Measurements from ENCODE around the gene TGM2.

TGM2 gene

DNA sequence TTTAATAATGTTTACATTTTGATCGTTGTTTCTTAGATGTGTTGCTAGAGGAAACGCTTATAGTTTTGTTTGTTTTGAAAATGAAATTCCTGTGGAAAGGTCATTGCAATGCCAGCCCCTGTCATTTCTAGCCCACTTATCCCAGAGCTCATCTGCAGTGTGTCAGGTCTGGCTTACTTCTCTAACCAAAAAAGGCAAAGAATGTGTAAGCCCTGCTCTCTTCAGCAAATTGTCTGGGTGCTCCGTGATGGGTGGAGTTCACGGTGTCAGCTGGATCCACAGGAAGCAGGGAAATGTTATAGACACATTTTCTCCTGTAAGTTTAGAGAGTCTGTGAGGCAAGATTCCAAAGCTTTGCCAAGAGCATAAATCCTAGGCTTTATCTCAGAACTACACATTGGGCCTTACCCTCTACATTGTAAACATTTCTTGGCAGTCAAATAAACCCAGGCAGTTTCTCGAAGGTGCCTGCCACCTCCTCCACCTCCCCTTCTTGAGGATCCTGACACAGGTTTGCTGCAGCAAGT lies 80.6 kb downstream of the TGM2 start:
- no peak for DNase-seq

DNA sequence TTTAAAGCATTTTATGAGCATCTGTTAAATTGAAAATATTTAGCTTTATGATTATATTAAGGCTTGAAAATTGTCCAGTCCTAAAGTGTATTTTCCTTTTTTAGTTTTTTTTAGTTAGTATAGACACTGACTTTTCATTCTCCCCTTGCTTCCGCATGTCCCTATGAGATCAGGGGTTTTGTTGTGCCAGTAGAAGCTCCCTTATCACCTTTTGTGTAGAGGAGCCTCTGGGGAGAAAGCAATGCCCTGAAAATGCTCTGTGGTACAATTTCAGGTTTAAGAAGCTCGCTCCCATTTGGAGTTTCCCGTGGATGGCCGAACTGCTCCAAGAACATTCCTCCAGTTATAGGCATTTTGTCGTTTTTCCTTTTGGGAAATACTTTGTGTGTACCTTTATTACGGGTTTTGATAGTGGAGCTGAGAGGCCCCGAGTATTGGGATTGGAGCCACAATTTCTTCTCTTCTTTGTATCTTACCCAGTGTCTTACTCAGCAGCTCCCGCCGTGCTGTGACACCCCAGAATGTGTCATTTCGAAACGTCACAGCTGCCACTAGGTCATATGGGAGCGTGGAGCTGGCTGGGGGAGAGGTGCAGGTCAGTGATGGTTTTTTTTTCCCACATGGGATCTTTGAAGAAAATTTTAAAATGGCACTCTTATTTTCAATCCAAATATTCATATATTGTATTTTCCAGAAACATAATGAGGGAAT lies 81.6 kb downstream of the TGM2 start:
- DNase-seq: no peak

DNA sequence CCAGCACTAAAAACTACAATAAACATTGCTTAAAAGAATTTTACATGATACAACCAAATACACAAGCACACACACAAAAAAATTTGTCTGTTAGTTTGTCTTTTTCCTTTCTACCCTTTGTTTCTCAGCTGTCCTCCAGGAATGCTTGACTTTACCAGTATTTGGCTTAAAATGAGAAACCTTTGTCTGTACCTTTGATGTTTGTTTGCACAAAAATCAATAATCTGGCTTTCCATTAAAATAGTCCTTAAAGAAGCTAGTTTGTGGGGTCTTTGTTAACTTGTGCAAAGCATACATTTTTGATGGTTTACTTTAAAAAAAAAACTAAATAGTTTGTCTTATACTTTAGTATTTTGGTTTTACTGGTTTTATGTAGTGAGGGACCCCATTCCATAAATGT lies 82.2 kb downstream of the TGM2 start:
- no peak for DNase-seq

DNA sequence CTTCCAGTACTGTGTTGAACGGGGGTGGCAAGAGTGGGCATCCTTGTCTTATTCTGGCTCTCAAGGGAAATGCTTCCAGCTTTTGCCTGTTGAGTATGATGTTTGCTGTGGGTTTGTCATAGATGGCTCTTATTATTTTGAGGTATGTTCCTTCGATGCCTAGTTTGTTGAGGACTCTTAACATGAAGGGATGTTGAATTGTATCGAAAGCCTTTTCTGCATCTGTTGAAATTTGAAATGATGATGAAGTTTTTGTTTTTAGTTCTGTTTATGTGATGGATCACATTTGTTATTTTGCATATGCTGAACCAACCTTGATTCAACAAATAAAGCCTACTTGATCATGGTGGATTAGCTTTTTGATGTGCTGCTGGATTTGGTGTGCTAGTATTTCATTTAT lies 83.5 kb downstream of the TGM2 start:
- no peak for DNase-seq

DNA sequence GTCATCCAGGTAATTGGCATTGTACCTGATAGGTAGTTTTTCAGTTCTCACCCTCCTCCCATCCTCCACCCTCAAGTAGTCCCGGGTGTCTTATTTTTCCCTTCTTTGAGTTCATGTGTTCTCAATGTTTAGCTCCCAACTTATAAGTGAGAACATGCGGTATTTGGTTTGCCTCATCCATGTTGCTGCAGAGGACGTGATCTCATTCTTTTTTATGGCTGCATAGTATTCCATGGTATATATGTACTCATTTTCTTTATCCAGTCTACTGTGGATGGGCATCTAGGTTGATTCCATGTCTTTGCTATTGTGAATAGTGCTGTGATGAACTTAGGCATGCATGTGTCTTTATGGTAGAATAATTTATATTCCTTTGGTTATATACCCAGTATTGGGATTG lies 85.7 kb downstream of the TGM2 start:
- no peak for DNase-seq

DNA sequence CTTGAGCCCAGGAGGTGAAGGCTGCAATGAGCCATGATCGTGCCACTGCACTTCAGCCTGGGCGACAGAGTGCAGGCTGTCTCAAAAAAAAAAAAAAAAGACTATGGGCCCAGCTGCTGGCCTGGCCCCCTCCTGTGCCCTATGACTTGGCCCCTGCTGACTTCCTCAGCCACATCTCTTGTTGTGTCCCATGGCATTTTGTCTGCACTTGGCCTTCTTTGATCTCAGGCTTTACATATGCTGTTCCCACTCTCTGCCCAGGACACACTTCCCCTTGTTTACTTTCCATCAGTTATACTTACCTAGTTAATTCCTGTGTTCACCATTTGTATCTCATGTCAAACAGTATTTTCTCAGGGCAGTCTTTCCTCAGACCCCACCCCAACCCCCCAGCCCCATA lies 87.0 kb downstream of the TGM2 start:
- no peak for DNase-seq

Data from stimulated activated naive CD4-positive, alpha-beta T cell (primary cell).